ENCODE measurements around the gene BCL11B.

DNA sequence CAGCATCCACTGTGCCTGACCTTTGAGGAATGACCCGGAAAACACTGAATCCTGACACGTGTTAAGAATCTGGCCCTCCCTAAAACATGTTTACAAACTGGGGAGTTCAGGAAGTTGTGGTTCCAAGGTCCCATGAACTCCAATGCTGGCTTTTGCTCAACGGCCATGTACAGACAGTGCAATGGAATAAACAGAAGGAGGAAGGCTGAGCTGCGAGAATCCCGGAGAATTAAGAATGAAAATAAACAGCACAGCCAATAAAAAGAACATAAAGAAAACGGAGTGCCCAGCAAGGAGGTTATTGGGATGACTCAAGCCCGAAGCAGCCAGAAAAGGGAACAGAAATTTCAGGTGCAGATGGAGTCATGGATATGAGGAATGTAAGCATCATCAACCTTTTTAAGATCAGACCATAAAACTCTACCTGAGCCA is 32.3 kb downstream of the BCL11B start:
- TF ChIP-seq, protein P1, sequence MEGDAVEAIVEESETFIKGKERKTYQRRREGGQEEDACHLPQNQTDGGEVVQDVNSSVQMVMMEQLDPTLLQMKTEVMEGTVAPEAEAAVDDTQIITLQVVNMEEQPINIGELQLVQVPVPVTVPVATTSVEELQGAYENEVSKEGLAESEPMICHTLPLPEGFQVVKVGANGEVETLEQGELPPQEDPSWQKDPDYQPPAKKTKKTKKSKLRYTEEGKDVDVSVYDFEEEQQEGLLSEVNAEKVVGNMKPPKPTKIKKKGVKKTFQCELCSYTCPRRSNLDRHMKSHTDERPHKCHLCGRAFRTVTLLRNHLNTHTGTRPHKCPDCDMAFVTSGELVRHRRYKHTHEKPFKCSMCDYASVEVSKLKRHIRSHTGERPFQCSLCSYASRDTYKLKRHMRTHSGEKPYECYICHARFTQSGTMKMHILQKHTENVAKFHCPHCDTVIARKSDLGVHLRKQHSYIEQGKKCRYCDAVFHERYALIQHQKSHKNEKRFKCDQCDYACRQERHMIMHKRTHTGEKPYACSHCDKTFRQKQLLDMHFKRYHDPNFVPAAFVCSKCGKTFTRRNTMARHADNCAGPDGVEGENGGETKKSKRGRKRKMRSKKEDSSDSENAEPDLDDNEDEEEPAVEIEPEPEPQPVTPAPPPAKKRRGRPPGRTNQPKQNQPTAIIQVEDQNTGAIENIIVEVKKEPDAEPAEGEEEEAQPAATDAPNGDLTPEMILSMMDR (IDR thresholded peaks at IDR 0.05) = no peak
- TF ChIP-seq POLR2A (IDR thresholded peaks at IDR 0.05) = no peak
